Spleen (tissue), 7 donors: ENCODE measurements around the gene FANCE.

Source experiments
- POLR2A ChIP-seq, 3 donors: fragments of 450-650 bp; IDR thresholded peaks; one replicate each; pipeline ENCODE4 v1.5.1; 2017; ENCODE audit warnings: antibody characterized with exemption in 3 of 3, mild to moderate bottlenecking in 1 of 3
- POLR2AphosphoS5 ChIP-seq, 3 donors: sonication (generic); formaldehyde crosslinking; IDR thresholded peaks; one replicate each; pipeline ENCODE4 v1.5.1; 2017; ENCODE audit warnings: antibody characterized with exemption in 3 of 3
- TF ChIP-seq, protein P1 (sequence below), 11 experiments: fragments of 200-600 bp in 7 of 11; fragments of 450-650 bp in 4 of 11; sonication (generic) in 4 of 11; IDR thresholded peaks in 8 of 11; conservative IDR thresholded peaks in 3 of 11; 1 replicate in 7 of 11; 2 replicates in 4 of 11; pipeline versions ENCODE4 v1.4.0 to v1.8.0; 2016 to 2021; ENCODE audit warnings: antibody characterized with exemption in 11 of 11, inconsistent platforms in 4 of 11, mild to moderate bottlenecking in 1 of 11
- donor health status: DM: no; HTN: no; CAD: no; lungs with moderate emphysema.
- donor health status: DM: no; HTN: no; CAD: no.
- donor health status: DM: no; HTN: no; CAD: no.

DNA sequence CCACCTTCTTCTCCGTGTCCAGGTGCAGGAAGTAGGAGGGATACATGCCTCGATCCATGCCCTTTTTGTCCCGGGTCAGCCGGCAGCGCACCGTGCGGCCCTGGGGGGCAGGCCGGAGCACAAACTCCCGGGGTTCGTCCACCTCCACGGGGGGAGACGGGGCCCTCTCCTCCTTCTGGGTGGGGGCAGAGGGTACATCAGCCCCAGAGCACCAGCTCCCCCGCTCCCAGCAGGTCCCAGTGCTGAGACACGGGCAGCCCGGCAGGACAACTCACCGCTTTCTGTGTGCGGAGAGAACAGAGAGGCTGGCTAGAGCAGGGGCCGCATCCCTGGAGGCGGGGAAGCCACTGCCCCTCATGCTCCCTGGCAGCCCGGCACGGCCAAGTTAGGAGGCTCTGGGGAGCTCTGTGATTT is 53.9 kb downstream of the FANCE start:
- TF ChIP-seq, protein P1, sequence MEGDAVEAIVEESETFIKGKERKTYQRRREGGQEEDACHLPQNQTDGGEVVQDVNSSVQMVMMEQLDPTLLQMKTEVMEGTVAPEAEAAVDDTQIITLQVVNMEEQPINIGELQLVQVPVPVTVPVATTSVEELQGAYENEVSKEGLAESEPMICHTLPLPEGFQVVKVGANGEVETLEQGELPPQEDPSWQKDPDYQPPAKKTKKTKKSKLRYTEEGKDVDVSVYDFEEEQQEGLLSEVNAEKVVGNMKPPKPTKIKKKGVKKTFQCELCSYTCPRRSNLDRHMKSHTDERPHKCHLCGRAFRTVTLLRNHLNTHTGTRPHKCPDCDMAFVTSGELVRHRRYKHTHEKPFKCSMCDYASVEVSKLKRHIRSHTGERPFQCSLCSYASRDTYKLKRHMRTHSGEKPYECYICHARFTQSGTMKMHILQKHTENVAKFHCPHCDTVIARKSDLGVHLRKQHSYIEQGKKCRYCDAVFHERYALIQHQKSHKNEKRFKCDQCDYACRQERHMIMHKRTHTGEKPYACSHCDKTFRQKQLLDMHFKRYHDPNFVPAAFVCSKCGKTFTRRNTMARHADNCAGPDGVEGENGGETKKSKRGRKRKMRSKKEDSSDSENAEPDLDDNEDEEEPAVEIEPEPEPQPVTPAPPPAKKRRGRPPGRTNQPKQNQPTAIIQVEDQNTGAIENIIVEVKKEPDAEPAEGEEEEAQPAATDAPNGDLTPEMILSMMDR (IDR thresholded peaks at IDR 0.05 in 8 of 11, conservative IDR thresholded peaks at IDR 0.05 in 3 of 11): no peak
- no peak for TF ChIP-seq POLR2A (IDR thresholded peaks at IDR 0.05)
- no peak for TF ChIP-seq POLR2AphosphoS5 (IDR thresholded peaks at IDR 0.05)
